ENCODE results near the gene BRINP3. TPM values are rescaled to one million over a fixed set of nuclear protein-coding genes. Genes with fewer than 3 reads are reported as not detected.

The BRINP3 gene
- total RNA-seq, 2 experiments from 2014 or later = not detected

- Histone ChIP-seq H3K9me3 (ENCODE audit: low read length) (no peaks in the 10 kb centered on the region), H3K4me1 (ENCODE audit: insufficient read depth, low read length, poor library complexity, severe bottlenecking) (no peaks in the 10 kb centered on the region), H3K27ac (ENCODE audit: low read depth, low read length, poor library complexity, severe bottlenecking) (no peak overlapping the region), H3K4me3 (ENCODE audit: low read depth, low read length, poor library complexity, severe bottlenecking) (no peak overlapping the region), H2AFZ (ENCODE audit: low read length) (no peak overlapping the region), H3K4me2 (ENCODE audit: low read length) (no peak overlapping the region), H4K20me1 (ENCODE audit: insufficient read depth, low read length) (no peaks in the 10 kb centered on the region), H3K9me2 (ENCODE audit: insufficient read depth, low read length) (no peaks in the 10 kb centered on the region), H3K36me3 (ENCODE audit: insufficient read depth, low read length) (no peaks in the 10 kb centered on the region), H3K79me2 (ENCODE audit: insufficient read depth, low read depth, low read length) (no peaks in the 10 kb centered on the region)
- ChIA-PET CTCF (ENCODE audit: unreplicated experiment) (no interaction called here), POLR2A (interaction anchor here (0.7 to 1.0 kb wide), 2 partner anchors 13 to 184 kb away, joined by 3 to 4 read pairs; no protein-coding TSS in a partner anchor)
- intact Hi-C loops (cut with micrococcal nuclease; ENCODE audit: unreplicated experiment) = no loop called here
- no peak for DNase-seq (ENCODE audit: low spot score)
- TF ChIP-seq EZH2phosphoT487 (IDR thresholded peaks at IDR 0.05; ENCODE audit: borderline replicate concordance, low read depth, low read length) = no peak
- no peak for TF ChIP-seq CTCF (conservative IDR thresholded peaks at IDR 0.05; ENCODE audit: low read length)
- BruUV-seq (replicated peaks) = no TSS peak
Measured at GRCh38 chr1:190262538-190262937, 215.1 kb downstream of the BRINP3 start.

- Histone ChIP-seq H3K4me3 (ENCODE audit: low read depth, low read length, poor library complexity, severe bottlenecking) (no peak overlapping the region), H3K4me1 (ENCODE audit: insufficient read depth, low read length, poor library complexity, severe bottlenecking) (no peaks in the 10 kb centered on the region), H4K20me1 (ENCODE audit: insufficient read depth, low read length) (no peaks in the 10 kb centered on the region), H3K4me2 (ENCODE audit: low read length) (no peak overlapping the region), H3K27ac (ENCODE audit: low read depth, low read length, poor library complexity, severe bottlenecking) (no peak overlapping the region), H3K79me2 (ENCODE audit: insufficient read depth, low read depth, low read length) (no peaks in the 10 kb centered on the region), H3K9me3 (ENCODE audit: low read length) (no peaks in the 10 kb centered on the region), H3K9me2 (ENCODE audit: insufficient read depth, low read length) (no peaks in the 10 kb centered on the region), H2AFZ (ENCODE audit: low read length) (no peak overlapping the region), H3K36me3 (ENCODE audit: insufficient read depth, low read length) (no peaks in the 10 kb centered on the region)
- no peak for DNase-seq (ENCODE audit: low spot score)
- no TSS peak for BruUV-seq (replicated peaks)
- TF ChIP-seq CTCF (conservative IDR thresholded peaks at IDR 0.05; ENCODE audit: low read length) = no peak
- TF ChIP-seq EZH2phosphoT487 (IDR thresholded peaks at IDR 0.05; ENCODE audit: borderline replicate concordance, low read depth, low read length) = no peak
- POLR2A ChIA-PET = no interaction called here
- intact Hi-C loops (cut with micrococcal nuclease; ENCODE audit: unreplicated experiment) = no loop called here
- CTCF ChIA-PET (ENCODE audit: unreplicated experiment) = no interaction called here
Measured at GRCh38 chr1:190259424-190259823, 218.2 kb downstream of the BRINP3 start.

- Histone ChIP-seq H3K79me2 (ENCODE audit: insufficient read depth, low read depth, low read length) (no peaks in the 10 kb centered on the region), H3K4me1 (ENCODE audit: insufficient read depth, low read length, poor library complexity, severe bottlenecking) (no peaks in the 10 kb centered on the region), H4K20me1 (ENCODE audit: insufficient read depth, low read length) (no peaks in the 10 kb centered on the region), H2AFZ (ENCODE audit: low read length) (no peak overlapping the region), H3K27ac (ENCODE audit: low read depth, low read length, poor library complexity, severe bottlenecking) (no peak overlapping the region), H3K9me2 (ENCODE audit: insufficient read depth, low read length) (no peaks in the 10 kb centered on the region), H3K4me3 (ENCODE audit: low read depth, low read length, poor library complexity, severe bottlenecking) (no peak overlapping the region), H3K9me3 (ENCODE audit: low read length) (no peaks in the 10 kb centered on the region), H3K4me2 (ENCODE audit: low read length) (no peak overlapping the region), H3K36me3 (ENCODE audit: insufficient read depth, low read length) (no peaks in the 10 kb centered on the region)
- ChIA-PET POLR2A (interaction anchor here (0.6 to 1.3 kb wide), 3 partner anchors 13 to 350 kb away, joined by 3 read pairs; no protein-coding TSS in a partner anchor), CTCF (ENCODE audit: unreplicated experiment) (no interaction called here)
- intact Hi-C loops (cut with micrococcal nuclease; ENCODE audit: unreplicated experiment) = no loop called here
- no TSS peak for BruUV-seq (replicated peaks)
- TF ChIP-seq CTCF (conservative IDR thresholded peaks at IDR 0.05; ENCODE audit: low read length) = no peak
- DNase-seq (ENCODE audit: low spot score) = no peak
Measured at GRCh38 chr1:190258003-190258402, 219.7 kb downstream of the BRINP3 start.

Data from OCI-LY7 (cell line).